PFSK-1 (cell line): Measurements from ENCODE around the gene LSAMP.

Experiments used
- FOXP2 ChIP-seq: optimal IDR thresholded peaks from 2 replicates; pipeline ENCODE3; 2011; ENCODE audit warnings: borderline replicate concordance, control low read depth, inconsistent platforms; ENCODE audit not compliant: insufficient read depth; ENCODE audit errors: extremely low read length, extremely low read depth
- POLR2AphosphoS5 ChIP-seq: IDR thresholded peaks from 2 replicates; pipeline ENCODE4 v1.6.1; 2012; ENCODE audit warnings: low read depth, mild to moderate bottlenecking, control low read depth, low read length, moderate library complexity
- REST ChIP-seq, 2 experiments: IDR thresholded peaks; 2 replicates each; pipeline versions ENCODE4 v1.6.1 to v1.8.0; 2011 to 2012; ENCODE audit warnings: low read depth in 2 of 2, low read length in 2 of 2, control low read depth in 1 of 2, inconsistent platforms in 1 of 2, mild to moderate bottlenecking in 1 of 2, moderate library complexity in 1 of 2; ENCODE audit not compliant: insufficient read depth in 1 of 2
- SIN3A ChIP-seq: IDR thresholded peaks from 2 replicates; pipeline ENCODE4 v1.6.1; 2012; ENCODE audit warnings: mild to moderate bottlenecking, low read length, moderate library complexity, borderline replicate concordance; ENCODE audit not compliant: insufficient read depth
- TAF1 ChIP-seq: IDR thresholded peaks from 2 replicates; pipeline ENCODE4 v1.6.1; 2012; ENCODE audit warnings: low read length, control low read depth, borderline replicate concordance; ENCODE audit not compliant: insufficient read depth

LSAMP gene

GRCh38 chr3:116065501-116065900 lies 379.8 kb downstream of the LSAMP start:
- TF ChIP-seq FOXP2 (no peak), REST (IDR thresholded peaks at IDR 0.05; ENCODE audit: insufficient read depth in 1 of 2, low read depth in 2 of 2, low read length in 2 of 2) (no peak), POLR2AphosphoS5 (no peak), SIN3A (no peak), TAF1 (no peak)

- TF ChIP-seq FOXP2: no peak
- no peak for TF ChIP-seq POLR2AphosphoS5
- no peak for TF ChIP-seq TAF1
- TF ChIP-seq SIN3A: no peak
- no peak for TF ChIP-seq REST (IDR thresholded peaks at IDR 0.05; ENCODE audit: insufficient read depth in 1 of 2, low read depth in 2 of 2, low read length in 2 of 2)
These were observed 380.6 kb downstream of the LSAMP start for GRCh38 chr3:116064646-116065045.

- TF ChIP-seq TAF1 (no peak), SIN3A (no peak), REST (IDR thresholded peaks at IDR 0.05; ENCODE audit: insufficient read depth in 1 of 2, low read depth in 2 of 2, low read length in 2 of 2) (no peak), POLR2AphosphoS5 (no peak), FOXP2 (no peak)
These were observed 385.7 kb downstream of the LSAMP start for GRCh38 chr3:116059421-116060096.

GRCh38 chr3:116058844-116059243 lies 386.4 kb downstream of the LSAMP start:
- no peak for TF ChIP-seq SIN3A
- no peak for TF ChIP-seq FOXP2
- no peak for TF ChIP-seq POLR2AphosphoS5
- no peak for TF ChIP-seq TAF1
- TF ChIP-seq REST (IDR thresholded peaks at IDR 0.05; ENCODE audit: insufficient read depth in 1 of 2, low read depth in 2 of 2, low read length in 2 of 2): no peak

GRCh38 chr3:116057400-116058006 lies 387.8 kb downstream of the LSAMP start:
- TF ChIP-seq FOXP2 (no peak), SIN3A (no peak), POLR2AphosphoS5 (no peak), REST (IDR thresholded peaks at IDR 0.05; ENCODE audit: insufficient read depth in 1 of 2, low read depth in 2 of 2, low read length in 2 of 2) (no peak), TAF1 (no peak)
